Skeletal muscle tissue (tissue), 4 donors: ENCODE results near the gene SMIM10L1. TPM values are rescaled to one million over a fixed set of nuclear protein-coding genes. Genes with fewer than 3 reads are reported as not detected.

Experiments
- H3K27ac ChIP-seq: one replicate; pipeline ENCODE4 v1.7.0; 2013; ENCODE audit warnings: mild to moderate bottlenecking, low read depth, low read length, inconsistent platforms
- H3K27me3 ChIP-seq, 3 donors: one replicate each; pipeline ENCODE4 v1.7.0; 2013; ENCODE audit warnings: low read length in 3 of 3; ENCODE audit not compliant: control insufficient read depth in 3 of 3, insufficient read depth in 3 of 3
- H3K36me3 ChIP-seq, 3 donors: one replicate each; pipeline ENCODE4 v1.7.0; 2013; ENCODE audit warnings: low read length in 3 of 3; ENCODE audit not compliant: control insufficient read depth in 3 of 3, insufficient read depth in 3 of 3
- H3K4me1 ChIP-seq, 3 donors: one replicate each; pipeline ENCODE4 v1.7.0; 2013; ENCODE audit warnings: low read length in 3 of 3, mild to moderate bottlenecking in 3 of 3; ENCODE audit not compliant: control insufficient read depth in 3 of 3, insufficient read depth in 3 of 3
- H3K4me3 ChIP-seq, 3 donors: one replicate each; pipeline ENCODE4 v1.7.0; 2013; ENCODE audit warnings: low read length in 3 of 3
- H3K9ac ChIP-seq, 3 donors: one replicate each; pipeline ENCODE4 v1.7.0; 2013; ENCODE audit warnings: low read length in 3 of 3, mild to moderate bottlenecking in 3 of 3, moderate library complexity in 2 of 3, low read depth in 1 of 3
- H3K9me3 ChIP-seq, 3 donors: one replicate each; pipeline ENCODE4 v1.7.0; 2013; ENCODE audit warnings: low read length in 3 of 3; ENCODE audit not compliant: control insufficient read depth in 3 of 3
- total RNA-seq: library from RNA; depleted of rRNA; stranded (reverse); fragments of >200 nt; gene quantifications from one replicate; pipeline ENCODE4 v1.2.3, GENCODE V29; 2014
- donor health status: Osteomylitis.

The SMIM10L1 gene
- total RNA-seq, 1 donor from 2014 or later = 4.7 TPM

DNA sequence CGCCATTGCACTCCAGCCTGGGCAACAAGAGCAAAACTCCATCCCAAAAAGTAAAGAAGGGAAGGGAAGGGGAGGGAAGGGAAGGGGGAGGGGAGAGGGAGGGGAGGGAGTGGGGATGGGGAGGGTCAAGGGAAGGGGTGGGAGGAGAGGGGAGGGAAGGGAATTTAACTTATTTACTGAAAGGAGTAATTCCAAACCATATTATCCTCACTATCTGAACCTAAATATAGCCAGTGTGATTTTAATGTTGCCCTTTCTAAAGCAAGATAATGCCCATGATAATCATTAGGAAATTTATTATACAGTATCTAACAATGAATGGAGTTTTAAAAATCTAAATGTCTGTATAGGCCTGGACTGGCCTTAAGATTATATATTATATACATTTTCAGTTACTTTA, 7.3 kb downstream of the SMIM10L1 start:
- no peaks in the 10 kb centered on the region for H3K4me1 ChIP-seq
- H3K4me3 ChIP-seq = no peak overlapping the region
- no peaks in the 10 kb centered on the region for H3K27me3 ChIP-seq
- H3K36me3 ChIP-seq = no peaks in the 10 kb centered on the region
- H3K9ac ChIP-seq = no peak overlapping the region
- no peaks in the 10 kb centered on the region for H3K9me3 ChIP-seq
- no peak overlapping the region for H3K27ac ChIP-seq

DNA sequence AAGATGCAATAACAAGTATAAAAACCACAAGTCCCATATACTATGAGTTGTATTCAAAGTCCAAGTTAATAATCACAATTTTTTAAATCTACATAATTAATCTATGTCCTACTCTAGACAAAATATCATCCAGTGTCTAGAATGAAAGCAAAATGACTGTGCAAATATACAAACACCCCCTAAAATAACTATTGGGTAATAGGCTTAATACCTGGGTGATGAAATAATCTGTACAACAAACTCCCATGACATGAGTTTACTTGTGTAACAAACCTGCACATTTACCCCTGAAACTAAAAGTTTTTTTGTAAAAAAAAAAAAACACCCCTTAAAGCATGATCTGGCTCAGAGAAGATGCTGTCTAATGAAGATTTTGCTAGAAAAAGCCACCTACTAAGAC, 11.5 kb downstream of the SMIM10L1 start:
- Histone ChIP-seq H3K9ac (no peak overlapping the region), H3K36me3 (no peaks in the 10 kb centered on the region), H3K27me3 (no peaks in the 10 kb centered on the region), H3K9me3 (no peaks in the 10 kb centered on the region), H3K4me3 (no peak overlapping the region), H3K27ac (no peak overlapping the region), H3K4me1 (no peaks in the 10 kb centered on the region)

DNA sequence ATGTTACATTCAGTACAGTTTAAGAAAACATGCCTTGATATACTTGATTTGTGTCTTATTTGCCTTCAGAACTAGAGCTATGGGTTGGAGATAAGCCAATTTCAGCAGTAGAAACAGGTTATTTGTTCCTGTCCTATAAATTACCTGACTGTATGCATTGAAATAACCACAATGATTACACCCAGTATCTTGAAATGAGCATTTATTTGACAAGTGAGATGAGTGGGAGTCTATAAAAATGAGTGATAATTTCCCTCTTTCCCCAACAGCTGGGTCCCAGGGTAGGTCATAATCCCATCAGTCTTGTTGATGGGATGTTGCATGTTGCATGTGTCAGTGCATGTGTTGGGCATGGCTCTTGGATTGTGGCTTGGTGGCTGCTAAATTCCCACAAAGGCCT, 12.0 kb downstream of the SMIM10L1 start:
- Histone ChIP-seq H3K36me3 (no peaks in the 10 kb centered on the region), H3K27ac (no peak overlapping the region), H3K4me1 (no peaks in the 10 kb centered on the region), H3K4me3 (no peak overlapping the region), H3K27me3 (no peaks in the 10 kb centered on the region), H3K9ac (no peak overlapping the region), H3K9me3 (no peaks in the 10 kb centered on the region)

DNA sequence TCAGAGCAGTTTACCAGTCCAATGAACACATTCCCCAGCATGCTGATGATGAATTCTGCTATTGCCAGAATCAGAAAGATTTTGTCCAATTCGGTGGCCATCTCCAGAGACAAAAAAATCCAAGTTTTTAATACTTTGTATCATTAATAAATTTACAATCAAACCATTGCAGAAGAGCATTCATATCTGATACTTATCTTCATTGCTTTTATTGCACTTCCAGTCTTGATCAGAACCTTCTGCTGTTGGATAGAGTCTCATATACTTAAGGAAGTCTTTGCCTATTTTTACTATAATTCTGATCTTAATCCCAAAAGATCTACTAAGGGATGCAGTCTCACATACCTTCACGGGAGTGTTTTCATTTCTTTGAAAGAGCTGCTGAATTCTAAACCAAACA, 15.8 kb downstream of the SMIM10L1 start, which contains the start of gene TAS2R42:
Gene TAS2R42, minus strand, starts transcription at position 101 of the 400 bp plus-strand sequence. Its CDS starts 0 bp downstream, at position 101.
- H3K9ac ChIP-seq = no peak within 1 kb of the TSS
- no peak within 1 kb of the TSS for H3K4me3 ChIP-seq
- H3K9me3 ChIP-seq = no peaks in the 10 kb centered on the region
- H3K4me1 ChIP-seq = no peaks in the 10 kb centered on the region
- H3K36me3 ChIP-seq = no peaks in the 10 kb centered on the region
- H3K27me3 ChIP-seq = no peaks in the 10 kb centered on the region
- H3K27ac ChIP-seq = no peak within 1 kb of the TSS

DNA sequence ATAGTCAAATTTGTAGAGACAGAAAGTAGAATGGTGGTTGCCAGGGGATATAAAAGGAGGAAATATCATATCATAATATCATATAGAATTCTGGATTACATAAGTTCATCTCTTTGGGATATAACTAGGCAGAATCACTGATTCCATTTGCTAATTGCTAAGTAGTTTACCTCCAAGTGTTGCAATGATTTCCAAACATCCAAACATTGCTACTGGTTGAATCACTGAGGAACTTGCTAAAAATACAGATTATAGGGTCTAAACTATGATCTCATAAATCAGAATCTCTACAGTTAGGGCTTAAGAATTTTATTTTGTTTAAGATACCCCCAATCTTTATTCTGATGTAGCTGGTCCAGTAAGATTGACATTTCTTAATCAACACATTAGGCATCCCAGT, 31.8 kb downstream of the SMIM10L1 start:
- no peaks in the 10 kb centered on the region for H3K9me3 ChIP-seq
- H3K4me3 ChIP-seq = no peak overlapping the region
- no peaks in the 10 kb centered on the region for H3K27me3 ChIP-seq
- H3K9ac ChIP-seq = no peak overlapping the region
- H3K4me1 ChIP-seq = no peaks in the 10 kb centered on the region
- no peaks in the 10 kb centered on the region for H3K36me3 ChIP-seq
- no peak overlapping the region for H3K27ac ChIP-seq

DNA sequence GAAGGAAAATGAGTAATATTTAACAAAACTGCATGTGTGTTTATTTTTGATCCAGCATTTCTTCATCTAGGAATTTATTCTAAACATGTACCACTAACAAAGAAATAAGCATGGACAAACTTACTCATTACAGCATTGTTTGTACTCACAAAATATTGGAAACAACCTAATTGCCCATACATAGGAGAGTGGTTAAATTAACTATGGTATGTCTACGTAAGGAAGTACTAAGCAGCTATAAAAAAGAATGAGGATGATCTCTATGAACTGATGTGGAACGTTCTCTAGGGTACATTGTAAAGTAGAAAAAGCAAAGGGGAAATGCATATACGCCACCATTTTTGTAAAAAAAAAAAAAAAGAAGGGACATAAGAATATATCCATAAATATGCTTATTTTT, 33.2 kb downstream of the SMIM10L1 start:
- no peaks in the 10 kb centered on the region for H3K36me3 ChIP-seq
- no peaks in the 10 kb centered on the region for H3K9me3 ChIP-seq
- H3K4me3 ChIP-seq = no peak overlapping the region
- H3K27ac ChIP-seq = no peak overlapping the region
- H3K27me3 ChIP-seq = no peaks in the 10 kb centered on the region
- H3K9ac ChIP-seq = no peak overlapping the region
- H3K4me1 ChIP-seq = no peaks in the 10 kb centered on the region

DNA sequence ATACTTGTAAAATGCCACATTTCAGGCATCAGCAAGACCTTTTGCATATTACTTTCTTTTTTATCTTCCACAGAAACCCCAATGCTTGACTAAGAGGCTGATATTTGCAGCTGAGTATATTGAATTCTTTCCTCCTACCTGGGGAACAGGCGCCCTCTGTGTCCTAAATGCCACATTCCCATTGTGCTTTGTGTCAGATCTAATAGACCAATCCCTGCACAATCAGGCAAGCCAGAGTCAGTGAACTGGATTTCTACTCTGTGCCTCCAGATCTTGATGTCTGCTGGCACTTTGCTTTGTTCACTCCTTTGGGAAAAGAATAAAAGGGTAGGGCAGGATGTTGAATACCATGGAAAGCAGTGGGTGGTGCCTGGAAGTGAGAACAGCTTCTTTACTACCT, 38.1 kb downstream of the SMIM10L1 start:
- no peaks in the 10 kb centered on the region for H3K9me3 ChIP-seq

More for the DNA sequence above, 38.1 kb downstream of the SMIM10L1 start:
- no peaks in the 10 kb centered on the region for H3K4me1 ChIP-seq
- no peaks in the 10 kb centered on the region for H3K27me3 ChIP-seq
- H3K36me3 ChIP-seq = no peaks in the 10 kb centered on the region
- H3K9ac ChIP-seq = no peak overlapping the region
- H3K4me3 ChIP-seq = no peak overlapping the region
- H3K27ac ChIP-seq = no peak overlapping the region

Other genes with a start within 250 kb of the SMIM10L1 start
- not detected for gene PRH2, start 242.0 kb upstream of the SMIM10L1 start, total RNA-seq
- gene TAS2R14, start 231.9 kb upstream of the SMIM10L1 start, total RNA-seq = 6.8 TPM
- 7.8 TPM for gene TAS2R50, start 184.3 kb upstream of the SMIM10L1 start, total RNA-seq
- 6.3 TPM for gene TAS2R20, start 172.9 kb upstream of the SMIM10L1 start, total RNA-seq
- 9.9 TPM for gene TAS2R19, start 148.6 kb upstream of the SMIM10L1 start, total RNA-seq
- 8.9 TPM for gene TAS2R31, start 139.8 kb upstream of the SMIM10L1 start, total RNA-seq
- gene TAS2R46, start 108.9 kb upstream of the SMIM10L1 start, total RNA-seq = 3.1 TPM
- 11.5 TPM for gene TAS2R43, start 78.9 kb upstream of the SMIM10L1 start, total RNA-seq
- 12.5 TPM for gene TAS2R30, start 36.5 kb upstream of the SMIM10L1 start, total RNA-seq
- gene TAS2R42, start 15.7 kb downstream of the SMIM10L1 start, total RNA-seq = not detected
- not detected for gene PRB3, start 98.5 kb downstream of the SMIM10L1 start, total RNA-seq
- not detected for gene PRB4, start 139.2 kb downstream of the SMIM10L1 start, total RNA-seq
- not detected for gene PRB2, start 224.4 kb downstream of the SMIM10L1 start, total RNA-seq